Stimulated activated CD4-positive, alpha-beta T cell treated with anti-CD3 and anti-CD28 coated beads, Interleukin-12 subunit alpha, Interleukin-12 subunit beta, amount 100 ng/mL, for 24 hours (primary cell): ENCODE results near the gene SNN.

Source experiments
- DNase-seq, 2 experiments: peaks; one replicate each; pipeline ENCODE4 v3.0.0-alpha.2; 2020; ENCODE audit warnings: low read depth in 2 of 2

Gene SNN

DNA sequence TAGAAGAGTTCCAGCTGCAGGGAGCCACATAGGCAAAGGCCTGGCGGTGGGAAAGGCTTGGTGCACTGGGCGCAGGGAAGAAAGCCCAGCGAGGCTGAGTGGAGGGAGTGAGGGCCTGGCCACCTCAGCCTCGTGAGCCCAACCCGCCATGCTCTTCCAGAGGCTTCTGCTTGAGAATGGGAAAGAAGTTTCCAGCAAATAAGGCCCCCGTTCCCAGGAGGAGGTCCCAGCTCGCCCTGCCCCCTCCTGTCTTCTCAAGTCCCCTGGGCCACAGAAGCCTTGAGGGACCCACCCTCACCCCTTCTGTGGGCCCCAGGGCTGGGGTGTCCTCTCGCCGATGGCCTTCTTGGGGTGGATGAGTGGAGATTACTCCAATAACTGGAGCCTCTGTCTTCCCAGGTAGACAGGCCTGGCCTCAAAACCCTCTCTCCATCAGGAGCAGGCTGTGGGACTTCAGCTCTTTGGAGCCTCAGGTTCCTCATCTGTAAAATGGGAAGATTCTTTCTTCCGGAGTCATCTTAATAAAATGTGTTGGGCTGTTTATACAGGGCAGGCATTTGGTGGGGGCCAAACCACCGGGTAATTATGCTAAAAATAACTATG, 933 bp upstream of the SNN start:
- no peak for DNase-seq

DNA sequence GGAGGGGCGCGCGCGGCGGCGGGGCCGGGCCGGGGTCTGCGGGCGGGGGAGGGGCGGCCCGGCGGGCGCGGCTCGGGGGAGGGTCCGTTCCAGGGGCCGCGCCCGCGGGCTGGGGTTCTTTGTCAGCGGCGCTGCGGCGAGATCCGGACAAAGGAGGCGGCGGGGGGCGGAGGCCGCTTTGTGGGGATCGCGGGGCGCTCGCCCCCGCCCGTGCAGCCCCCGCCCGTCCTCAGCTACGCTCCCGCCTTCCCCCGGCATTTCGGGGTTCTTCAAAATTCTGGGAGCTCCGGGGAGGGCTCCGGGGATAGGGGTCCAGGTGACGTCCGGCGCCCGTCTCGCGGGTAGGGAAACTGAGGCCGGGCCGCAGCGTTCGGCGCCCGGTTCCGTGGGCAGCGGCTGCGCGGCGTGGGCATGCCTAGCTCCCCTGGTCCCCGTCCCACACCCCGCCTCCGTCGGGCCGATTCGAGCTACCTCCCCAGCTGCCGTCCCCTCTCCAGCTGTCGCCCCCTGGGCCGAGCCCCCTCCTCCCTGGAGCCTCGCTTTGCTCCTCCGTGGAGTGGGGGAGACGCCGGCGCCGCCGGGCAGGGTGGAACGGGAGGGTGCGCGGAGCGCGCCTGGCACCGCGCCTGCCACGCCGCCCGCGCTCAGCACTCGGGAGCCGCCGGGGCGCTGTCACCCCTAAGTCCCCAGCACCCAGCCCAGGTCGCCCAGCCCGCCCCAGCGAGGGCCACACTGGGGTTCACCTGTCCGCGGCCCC, 546 bp downstream of the SNN start:
- DNase-seq = no peak

DNA sequence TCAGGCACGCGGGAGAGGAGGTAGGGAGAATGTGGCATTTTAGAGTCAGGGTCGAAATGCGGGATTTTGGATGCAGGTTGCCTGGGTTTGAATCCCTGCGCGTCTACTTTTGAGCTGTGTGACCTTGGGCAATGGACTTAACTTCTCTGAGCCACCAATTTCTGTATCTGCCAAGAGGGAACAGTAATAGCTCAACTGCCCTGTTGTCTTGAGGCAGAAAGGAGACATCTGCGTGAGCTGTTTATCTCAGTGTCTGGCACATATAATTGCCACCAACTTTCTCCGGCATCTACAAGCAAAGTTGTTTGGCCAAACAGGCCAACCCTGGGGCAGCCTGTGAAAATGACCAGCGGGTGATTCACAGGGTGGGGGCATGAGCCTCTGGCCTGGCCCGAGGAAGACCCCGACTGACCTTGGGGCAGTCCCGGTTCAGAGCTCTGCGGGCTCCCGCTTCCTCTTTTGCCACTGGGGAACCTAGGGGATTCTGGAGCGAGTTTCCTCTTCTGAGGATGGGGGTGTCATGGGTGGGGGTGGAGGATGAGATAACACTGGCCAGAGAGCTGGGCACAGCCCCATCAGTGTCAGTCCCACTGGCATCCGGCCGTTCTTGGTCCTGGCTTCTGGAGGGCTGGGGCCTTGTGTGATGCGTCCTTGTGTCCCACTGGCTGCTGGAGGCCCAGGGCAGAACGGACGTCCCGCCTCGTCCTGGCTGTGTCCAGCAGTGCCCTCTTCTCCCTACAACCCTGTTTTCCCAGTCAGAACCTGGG, 1.3 kb downstream of the SNN start:
- DNase-seq = no peak

DNA sequence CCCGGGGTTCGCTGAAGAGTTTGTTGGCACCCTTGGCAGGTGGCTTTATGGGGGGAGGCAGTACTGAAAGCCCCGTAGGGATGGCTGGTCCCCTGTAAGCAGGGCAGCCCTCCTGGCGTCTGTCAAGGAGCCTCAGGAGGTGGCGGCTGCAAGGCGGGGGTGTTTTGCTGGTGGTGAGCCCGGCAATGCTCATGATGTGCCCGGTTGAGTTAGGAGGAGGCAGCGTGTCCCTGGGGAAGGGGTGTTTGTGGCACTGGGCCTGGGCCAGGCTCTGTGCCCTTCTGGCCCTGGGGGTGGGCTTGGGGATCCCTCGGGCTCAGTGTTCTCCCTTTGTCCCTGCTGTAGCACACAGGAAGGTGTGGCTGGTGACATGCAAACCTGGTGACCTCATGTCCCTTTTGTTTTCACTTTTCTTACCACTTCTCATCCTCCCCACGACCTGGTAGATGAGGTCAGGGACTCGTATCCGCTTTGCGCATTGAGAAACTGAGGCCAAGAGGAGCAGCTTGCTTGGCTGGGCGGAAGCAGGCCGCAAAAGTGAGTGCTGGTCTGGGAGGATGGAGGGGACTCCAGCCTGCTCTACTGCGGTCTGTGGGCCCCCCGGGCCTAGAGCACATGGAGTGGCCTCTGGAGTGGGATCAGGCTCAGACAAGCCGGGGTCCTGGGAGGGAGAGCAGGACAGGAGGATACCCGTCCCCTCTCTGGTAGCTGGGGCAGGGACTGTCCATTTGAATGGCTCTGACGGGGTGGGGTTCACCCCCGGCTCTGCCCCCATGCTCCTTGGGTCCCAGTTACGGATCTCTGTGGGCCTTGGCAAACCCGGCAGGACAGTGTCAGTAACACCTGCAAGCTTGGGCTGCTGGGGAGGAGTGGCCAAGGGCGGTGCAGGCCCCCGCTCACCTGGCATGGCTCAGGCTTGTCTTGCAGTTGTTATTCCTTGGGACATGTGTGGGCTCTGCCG, 2.2 kb downstream of the SNN start:
- no peak for DNase-seq

DNA sequence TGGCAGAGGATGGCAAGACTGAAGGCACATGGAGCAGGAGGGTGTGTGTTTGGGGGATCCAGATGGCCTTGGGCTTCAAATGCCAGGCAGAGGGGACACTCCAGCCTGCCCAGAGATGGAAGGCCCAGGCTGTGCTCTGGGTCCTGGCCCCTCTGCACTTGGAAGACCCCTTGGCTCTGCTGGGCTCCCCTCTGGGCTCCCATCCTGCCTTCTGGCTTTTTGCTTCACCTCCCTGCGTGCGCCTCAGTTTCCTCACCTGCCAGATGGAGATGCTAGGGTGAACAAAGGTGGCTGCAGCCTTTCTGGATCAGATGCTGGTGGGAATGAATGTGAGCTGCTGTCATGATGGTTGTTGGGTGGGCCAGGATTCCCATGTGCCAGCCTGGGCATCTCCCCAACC, 3.0 kb downstream of the SNN start:
- DNase-seq = no peak

DNA sequence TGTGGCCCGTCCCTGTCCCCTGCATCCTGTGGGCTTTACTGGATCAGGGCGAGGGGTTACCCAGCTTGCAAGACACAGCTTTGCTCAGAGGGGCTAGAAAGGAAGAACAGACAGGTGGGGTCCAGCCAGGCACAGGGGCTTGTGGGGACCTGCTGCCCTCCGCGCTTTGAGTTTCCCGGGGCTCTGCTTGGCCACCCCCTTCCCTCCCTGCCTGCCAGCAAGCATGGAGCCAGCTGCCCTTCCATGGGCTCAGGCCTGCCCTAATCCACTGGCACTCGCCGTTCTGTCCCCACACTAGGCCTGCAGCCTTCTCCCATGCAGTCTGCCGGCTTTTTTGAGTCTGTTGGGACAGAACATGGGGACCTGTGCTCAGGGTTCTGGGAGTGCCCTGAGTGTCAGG, 3.4 kb downstream of the SNN start:
- DNase-seq = no peak

DNA sequence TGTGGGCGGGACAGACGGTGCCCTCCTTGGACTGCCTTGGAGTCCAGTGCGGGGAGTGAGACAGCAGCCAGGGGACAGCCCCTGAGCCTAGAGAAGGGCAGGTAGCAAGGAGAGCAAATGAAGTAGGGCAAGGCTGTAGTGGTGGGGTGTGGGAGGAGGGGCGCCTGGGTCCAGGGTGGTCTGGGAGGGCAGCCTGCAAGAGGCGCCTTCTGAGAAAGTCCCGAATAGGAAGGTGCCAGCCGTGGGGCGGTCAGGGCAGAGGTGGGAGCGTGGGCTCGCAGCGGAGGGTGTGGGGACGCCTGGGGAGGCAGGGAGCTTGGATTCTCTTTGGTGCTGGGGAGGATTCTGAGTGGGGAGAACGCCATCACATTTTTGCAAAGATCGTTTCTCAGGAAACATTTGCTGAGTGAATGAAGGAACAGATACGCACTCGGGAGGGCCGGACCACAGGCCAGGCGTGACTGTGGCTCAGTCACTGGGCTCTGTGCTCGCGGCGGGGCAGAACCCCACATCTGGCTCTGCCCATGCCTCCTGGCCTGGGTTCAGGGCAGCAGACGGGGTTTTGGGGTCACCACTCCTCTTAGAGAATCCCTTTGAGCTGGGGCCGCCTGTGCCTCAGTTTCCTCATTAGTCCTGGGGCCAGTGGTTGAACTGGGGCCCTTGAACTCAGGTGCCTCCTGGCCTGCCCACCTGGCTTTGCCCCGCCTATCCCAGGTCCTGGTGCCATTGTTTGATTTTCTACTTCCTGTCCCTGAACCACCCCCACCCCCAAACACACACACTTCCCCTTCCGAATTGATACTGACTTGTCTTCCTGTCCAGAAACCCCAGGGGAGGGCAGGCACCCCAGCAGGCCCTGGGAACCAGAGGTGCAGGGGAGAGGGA, 4.2 kb downstream of the SNN start:
- no peak for DNase-seq

DNA sequence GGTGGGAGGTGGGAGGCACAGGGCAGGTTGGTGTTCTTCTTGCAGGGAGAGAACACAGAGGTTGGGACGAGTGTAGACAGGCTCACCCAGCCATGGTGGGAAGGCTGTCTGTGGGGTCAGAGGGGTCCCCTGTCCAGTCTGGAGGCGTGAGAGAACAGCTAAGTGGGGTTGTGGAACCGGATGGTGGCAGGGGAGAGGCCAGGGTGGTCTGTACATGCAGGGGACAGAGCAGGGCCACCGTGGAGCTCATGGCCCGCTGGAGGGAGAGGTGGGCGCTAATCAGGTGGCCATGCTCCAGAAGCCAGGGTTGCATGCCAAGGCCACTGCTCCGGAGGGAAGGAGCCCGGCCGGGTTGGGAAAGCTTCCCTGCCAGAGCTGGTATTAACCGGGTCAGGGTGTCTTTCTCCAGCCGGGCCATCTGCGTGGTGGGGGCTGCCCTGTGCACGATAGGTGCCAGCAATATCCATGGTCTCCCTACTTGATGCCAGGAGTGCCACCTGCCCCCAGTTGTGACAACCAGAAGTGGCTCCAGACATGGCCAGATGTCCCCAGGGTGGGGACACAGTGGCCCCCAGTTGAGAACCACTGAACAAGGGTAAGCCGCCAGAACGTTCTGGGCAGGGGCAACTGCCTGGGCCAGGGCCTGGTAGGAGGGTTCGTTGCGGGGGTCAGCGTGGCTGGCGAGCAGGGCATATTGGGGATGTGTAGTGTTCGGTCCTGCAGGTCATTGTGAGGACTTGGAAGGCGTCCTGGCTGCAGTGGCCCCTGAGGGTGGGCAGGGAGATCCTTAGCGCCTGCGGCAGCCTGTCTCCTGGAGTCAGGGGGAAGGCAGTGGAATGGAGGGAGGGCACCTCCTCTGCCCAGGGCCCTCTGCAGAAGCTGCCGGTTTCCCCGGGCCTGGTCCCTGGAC, 5.1 kb downstream of the SNN start:
- no peak for DNase-seq

DNA sequence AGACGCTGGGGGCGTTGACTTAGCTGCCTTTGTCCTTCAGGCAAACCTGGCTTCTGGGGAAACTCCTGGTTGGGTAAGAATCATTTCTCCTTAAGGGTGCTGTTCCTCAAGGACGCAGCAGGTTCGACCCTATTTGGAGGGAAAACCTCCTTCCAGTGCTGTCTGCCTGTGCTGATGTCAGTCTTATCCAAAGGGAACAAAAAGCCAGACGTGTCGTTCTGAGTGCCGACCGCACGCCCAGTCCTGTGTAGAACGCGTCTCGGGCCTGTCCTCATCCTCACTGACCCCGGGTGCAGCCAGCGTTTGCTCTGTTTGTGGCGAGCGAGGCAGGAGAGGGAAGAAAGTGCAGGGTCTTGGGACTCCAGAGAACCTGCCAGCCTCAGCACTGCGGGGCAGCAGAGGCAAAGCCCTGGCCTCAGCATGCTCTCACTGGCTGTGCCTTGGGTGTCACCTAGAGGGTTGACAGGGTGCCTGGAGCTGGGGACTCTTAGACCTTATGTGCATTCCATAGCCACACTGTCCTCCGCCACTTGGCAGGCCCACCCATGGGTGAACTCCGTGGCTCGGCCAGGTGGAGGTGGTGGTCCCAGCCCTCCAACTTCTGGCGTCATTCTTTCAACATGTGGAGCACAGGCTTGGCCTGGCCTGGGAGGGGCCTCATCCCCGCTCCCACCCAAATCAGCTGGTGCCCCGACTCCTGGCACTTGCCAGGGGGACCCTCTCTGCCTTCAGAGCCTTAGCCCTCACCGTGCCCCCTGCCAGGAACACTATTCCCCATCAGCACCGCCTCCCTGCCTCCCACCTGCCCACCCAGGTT, 6.0 kb downstream of the SNN start:
- no peak for DNase-seq

DNA sequence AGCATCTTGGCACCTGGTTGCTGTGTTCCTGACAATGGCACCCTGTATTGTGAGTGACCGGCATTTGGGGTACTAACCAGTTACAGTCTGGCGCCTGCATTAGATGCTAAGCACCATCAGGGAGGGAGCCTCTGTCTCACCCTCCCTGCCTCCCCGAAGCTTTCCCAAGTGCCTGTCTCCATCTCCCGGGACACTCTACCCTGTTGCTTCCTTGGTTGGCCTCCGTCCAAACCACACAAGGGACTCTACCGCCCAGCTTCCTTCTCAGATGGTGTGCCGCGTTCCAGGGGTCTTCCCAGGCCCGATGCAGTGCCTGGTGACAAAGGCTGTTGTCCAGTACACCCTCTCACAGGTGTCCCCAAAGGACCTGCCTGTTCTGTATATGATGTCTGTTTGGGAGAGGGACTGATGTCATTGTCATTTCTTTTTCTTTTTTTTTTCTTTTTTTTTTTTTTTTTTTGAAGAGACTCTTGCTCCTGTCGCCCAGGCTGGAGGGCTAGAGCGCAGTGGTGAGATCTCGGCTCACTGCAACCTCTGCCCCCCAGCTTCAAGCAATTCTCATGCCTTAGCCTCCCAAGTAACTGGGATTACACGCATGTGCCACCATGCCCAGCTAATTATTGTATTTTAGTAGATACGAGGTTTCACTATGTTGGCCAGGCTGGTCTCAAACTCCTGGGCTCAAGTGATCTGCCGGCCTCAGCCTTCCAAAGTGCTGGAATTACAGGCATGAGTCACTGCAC, 6.7 kb downstream of the SNN start:
- DNase-seq = no peak

DNA sequence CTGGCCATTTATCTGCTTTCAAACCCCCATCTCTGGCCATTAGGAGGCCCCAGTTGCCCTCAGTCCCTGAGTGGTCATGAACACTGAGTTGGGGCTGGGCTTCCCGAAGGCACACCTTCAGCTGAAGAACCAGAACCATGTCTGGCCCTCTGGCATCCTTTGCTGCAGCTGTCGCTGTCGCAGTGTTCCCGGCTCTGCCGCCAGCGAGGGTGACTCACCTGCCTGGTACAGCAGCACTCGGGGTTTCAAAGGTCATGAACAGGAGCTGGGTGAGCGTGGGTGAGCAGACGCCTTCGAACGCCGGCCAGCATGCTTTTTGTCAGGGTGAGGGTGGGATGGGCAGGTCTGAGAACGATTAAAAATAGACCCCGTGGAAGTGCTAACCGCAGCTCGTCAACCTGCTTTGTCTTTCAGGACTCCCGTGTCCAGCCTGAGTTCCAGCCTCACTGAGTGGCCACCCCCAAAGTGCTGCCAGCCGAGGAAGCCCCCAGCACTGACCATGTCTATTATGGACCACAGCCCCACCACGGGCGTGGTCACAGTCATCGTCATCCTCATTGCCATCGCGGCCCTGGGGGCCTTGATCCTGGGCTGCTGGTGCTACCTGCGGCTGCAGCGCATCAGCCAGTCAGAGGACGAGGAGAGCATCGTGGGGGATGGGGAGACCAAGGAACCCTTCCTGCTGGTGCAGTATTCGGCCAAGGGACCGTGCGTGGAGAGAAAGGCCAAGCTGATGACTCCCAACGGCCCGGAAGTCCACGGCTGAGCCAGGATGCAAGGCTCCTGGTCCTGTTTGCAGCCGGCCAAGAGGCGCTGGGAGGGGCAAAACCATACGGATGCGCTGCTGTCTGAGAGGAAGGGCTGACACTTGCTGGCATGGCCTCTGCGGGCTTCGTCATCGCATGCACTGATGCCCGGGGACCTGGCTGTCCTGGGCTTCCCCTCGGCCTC, 7.6 kb downstream of the SNN start:
- no peak for DNase-seq

DNA sequence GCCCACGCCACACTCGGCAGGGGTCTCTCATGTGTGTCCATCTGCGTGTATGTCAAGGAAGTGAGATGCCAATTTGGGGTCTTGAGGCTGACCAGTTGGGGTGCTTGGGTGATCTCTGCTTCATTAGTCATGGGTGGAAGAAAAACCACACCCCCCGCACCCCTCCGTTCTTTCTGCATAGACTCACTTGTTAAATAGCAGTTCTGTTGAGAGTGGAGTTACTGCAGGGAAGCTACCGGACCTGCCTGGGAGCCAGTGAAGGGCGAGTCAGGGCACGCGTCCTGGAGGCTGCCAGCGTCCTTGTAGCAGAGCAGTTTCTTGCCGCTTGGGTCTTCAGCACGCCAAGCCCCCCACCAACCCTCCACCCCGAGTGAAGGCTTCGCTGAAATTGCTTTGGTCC, 8.5 kb downstream of the SNN start:
- no peak for DNase-seq

DNA sequence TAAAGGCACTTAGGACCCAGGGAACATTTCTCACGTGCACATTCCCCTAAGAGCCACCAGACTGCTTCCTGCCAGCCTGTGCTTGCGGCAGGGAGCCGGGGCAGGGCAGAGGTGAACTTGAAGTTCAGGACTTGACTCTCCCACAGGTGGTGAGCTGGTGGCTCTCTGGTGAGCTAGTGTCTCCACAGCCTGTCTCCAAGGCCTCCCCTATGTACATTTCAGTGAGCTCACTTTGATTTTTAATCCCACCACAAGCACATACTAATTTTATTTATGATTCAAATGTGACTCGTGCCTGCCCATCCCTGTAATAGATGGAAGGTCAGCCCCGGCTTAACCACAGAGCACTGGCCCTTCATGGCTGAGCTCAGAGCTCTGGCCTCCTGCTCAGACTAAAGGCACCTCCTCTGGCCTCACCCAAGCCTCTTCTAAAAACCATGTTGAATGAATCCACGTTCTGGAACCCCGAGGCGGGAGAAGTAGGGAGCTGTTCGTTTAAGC, 9.2 kb downstream of the SNN start:
- no peak for DNase-seq

DNA sequence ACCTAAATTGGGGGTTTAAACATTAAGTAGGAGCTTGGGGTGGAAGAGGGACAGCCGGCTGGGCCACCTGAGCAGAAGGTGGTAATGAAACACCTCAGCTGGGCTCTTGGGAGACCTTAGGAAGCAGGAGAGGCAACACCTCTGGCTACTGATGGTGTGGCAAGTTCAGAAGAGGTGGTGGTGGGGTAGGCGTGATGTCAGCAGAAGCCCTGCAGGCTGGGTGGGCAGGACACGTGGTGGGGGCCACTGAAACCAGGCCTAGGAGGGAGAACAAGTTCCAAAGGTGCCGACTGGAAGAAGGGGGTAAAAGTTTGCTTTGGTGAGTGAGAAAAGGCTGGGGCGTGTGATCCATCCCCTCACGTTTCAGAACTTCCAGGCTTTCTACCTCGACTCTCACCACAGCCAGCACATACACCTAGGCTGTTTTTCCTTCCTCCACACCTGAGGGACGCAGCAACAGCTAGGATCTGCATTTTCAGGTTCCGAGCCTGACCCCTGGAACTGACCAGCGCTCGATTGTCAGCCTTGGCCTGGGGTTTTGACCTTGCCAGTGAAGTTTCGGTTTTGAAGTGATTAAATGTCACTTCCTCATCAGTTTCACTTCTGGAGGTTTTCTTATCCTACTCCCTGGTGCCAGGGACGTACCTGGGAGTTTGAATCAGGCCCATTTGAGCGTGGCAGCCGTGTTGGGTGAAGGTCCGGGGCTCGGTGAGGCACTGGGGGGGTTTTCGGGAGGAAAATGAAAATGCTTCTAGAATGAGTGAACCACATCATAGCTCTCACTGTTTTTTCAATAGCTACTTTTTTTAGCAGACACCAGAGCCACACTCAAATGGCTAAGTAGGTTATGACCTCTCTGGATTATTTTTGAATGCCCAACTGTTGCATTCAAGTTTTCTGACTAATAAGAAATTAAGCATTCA, 10.0 kb downstream of the SNN start:
- no peak for DNase-seq

DNA sequence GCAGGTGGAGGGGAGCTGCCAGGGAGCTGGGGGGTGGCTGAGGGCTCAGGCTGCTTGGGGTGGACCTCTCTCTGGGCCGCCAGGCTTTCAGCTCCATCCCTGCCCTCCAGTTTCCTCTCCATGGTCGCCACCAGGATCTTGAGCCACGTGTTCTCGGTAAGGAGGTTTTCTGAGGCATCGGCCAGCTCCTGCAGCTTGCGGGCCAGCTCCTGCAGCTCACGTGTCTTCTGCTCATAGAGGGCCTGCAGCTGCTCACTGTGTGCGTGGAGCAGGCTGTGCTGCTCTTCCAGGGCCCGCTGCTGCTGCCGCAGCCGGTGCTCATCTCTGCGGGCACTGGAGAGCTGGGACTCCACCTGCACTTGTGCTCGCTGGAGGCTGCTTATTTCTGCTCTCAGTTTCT, 11.0 kb downstream of the SNN start:
- DNase-seq = no peak
